IPS-18a (cell line): ENCODE data around the gene SFN.
"Not testable (repeated sequence)": the region's sequence is repeated elsewhere in the genome, so short reads cannot be mapped to it uniquely, and the experiment has no call there.

Experiments used
- H3K27ac ChIP-seq: one replicate; pipeline ENCODE4 v1.5.1; 2013; ENCODE audit warnings: low read length
- H3K27me3 ChIP-seq: one replicate; pipeline ENCODE4 v1.6.1; 2013; ENCODE audit warnings: mild to moderate bottlenecking, low read length; ENCODE audit not compliant: control insufficient read depth, insufficient read depth
- H3K36me3 ChIP-seq: one replicate; pipeline ENCODE4 v1.6.1; 2013; ENCODE audit warnings: low read depth, low read length; ENCODE audit not compliant: control insufficient read depth
- H3K4me1 ChIP-seq: one replicate; pipeline ENCODE4 v1.6.1; 2013; ENCODE audit warnings: low read depth, low read length; ENCODE audit not compliant: control insufficient read depth
- H3K4me3 ChIP-seq: one replicate; pipeline ENCODE4 v1.5.1; 2013; ENCODE audit warnings: low read length
- H3K9ac ChIP-seq: one replicate; pipeline ENCODE4 v1.6.1; 2013; ENCODE audit warnings: mild to moderate bottlenecking, low read length, moderate library complexity
- H3K9me3 ChIP-seq: one replicate; pipeline ENCODE4 v1.6.1; 2013; ENCODE audit warnings: low read depth, low read length; ENCODE audit not compliant: control insufficient read depth

Gene SFN

DNA sequence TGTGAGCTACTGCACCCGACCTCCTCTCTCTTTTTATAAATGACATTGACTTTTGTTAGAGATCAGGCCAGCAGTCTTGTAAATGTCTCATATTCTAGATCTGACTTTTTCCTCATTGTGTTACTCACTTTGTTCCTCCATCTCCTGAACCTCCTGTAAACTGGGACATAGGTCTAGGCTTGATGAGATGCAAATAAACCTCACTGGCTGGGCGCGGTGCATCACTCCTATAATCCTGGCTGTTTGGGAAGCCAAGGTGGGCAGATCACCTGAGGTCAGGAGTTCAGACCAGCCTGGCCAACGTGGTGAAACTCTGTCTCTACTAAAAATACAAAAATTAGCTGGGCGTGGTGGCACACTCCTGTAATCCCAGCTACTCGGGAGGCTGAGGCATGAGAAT is 15.1 kb upstream of the SFN start:
- not testable (repeated sequence) for H3K9me3 ChIP-seq, H3K4me3 ChIP-seq, H3K27ac ChIP-seq, H3K27me3 ChIP-seq, H3K9ac ChIP-seq, H3K4me1 ChIP-seq
- H3K36me3 ChIP-seq: peaks cover 41% of the 10 kb centered on the region

GRCh38 chr1:26848499-26848898 is 14.4 kb upstream of the SFN start:
- H3K9me3 ChIP-seq: no peaks in the 10 kb centered on the region
- H3K27ac ChIP-seq: no peak overlapping the region
- H3K4me1 ChIP-seq: no peaks in the 10 kb centered on the region
- H3K36me3 ChIP-seq: peaks cover 41% of the 10 kb centered on the region
- H3K4me3 ChIP-seq: no peak overlapping the region
- no peaks in the 10 kb centered on the region for H3K27me3 ChIP-seq
- H3K9ac ChIP-seq: no peak overlapping the region

GRCh38 chr1:26848941-26849774 is 13.8 kb upstream of the SFN start:
- no peaks in the 10 kb centered on the region for H3K4me1 ChIP-seq
- no peak overlapping the region for H3K4me3 ChIP-seq
- H3K27me3 ChIP-seq: no peaks in the 10 kb centered on the region
- no peak overlapping the region for H3K27ac ChIP-seq
- H3K36me3 ChIP-seq: peaks cover 38% of the 10 kb centered on the region
- no peak overlapping the region for H3K9ac ChIP-seq
- H3K9me3 ChIP-seq: no peaks in the 10 kb centered on the region

DNA sequence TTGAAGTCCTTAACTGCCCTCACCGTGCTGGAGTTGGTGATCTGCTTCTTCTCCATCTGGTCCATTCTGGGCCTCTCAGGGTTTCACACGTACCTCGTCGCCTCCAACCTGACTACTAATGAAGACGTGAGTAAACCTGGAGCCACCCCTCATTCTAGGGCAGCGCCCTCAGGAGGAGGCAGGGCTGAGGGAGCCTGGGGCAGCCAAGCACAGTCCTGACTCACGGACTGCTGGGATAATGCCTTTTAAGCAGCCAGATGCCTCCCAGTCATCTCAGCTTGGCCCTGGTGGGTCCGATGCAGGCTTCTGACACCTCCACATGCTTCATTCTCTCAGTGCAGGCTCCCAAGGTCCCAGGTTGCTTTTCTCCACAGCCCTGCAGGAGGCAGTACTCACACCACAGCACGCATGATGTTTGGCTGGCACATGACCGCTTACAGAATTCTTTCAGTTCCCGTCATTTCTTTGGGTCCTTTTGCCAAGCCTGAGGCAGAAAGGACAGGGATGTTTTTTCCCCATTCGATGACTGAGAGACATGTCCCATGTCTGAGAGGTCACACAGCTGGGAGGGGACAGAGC is 11.8 kb upstream of the SFN start:
- no peak overlapping the region for H3K9ac ChIP-seq
- H3K27me3 ChIP-seq: no peaks in the 10 kb centered on the region
- no peak overlapping the region for H3K4me3 ChIP-seq
- H3K27ac ChIP-seq: no peak overlapping the region
- H3K4me1 ChIP-seq: no peaks in the 10 kb centered on the region
- no peaks in the 10 kb centered on the region for H3K9me3 ChIP-seq
- H3K36me3 ChIP-seq: peaks cover 34% of the 10 kb centered on the region

GRCh38 chr1:26852701-26853100 is 10.2 kb upstream of the SFN start:
- Histone ChIP-seq H3K27ac (no peak overlapping the region), H3K9me3 (no peaks in the 10 kb centered on the region), H3K9ac (no peak overlapping the region), H3K36me3 (peaks cover 34% of the 10 kb centered on the region), H3K4me3 (no peak overlapping the region), H3K4me1 (no peaks in the 10 kb centered on the region), H3K27me3 (no peaks in the 10 kb centered on the region)

DNA sequence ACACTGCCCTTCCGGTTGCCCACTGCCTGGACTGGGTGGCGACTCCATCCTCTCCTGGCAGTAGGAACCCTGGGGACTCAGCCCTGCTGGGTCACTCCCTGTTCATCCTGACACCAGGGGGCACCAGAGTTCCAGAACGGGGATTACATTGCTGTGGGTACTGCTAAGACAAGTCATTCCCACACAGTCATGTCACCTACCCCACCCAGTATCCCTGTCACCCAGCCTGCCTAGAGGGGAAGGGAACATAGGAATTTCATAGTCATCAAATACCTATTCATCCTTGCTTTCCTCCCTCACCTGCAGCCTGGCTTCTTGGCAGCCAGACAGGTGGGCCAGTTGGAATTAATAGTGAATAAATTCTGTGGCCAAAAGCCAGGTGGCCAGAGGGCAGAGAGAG is 9.8 kb upstream of the SFN start:
- Histone ChIP-seq H3K9ac (no peak overlapping the region), H3K27me3 (no peaks in the 10 kb centered on the region), H3K36me3 (peaks cover 34% of the 10 kb centered on the region), H3K4me3 (no peak overlapping the region), H3K27ac (no peak overlapping the region), H3K9me3 (no peaks in the 10 kb centered on the region), H3K4me1 (no peaks in the 10 kb centered on the region)

GRCh38 chr1:26853600-26853999 is 9.3 kb upstream of the SFN start:
- Histone ChIP-seq H3K27me3 (no peaks in the 10 kb centered on the region), H3K4me1 (no peaks in the 10 kb centered on the region), H3K27ac (no peak overlapping the region), H3K9me3 (no peaks in the 10 kb centered on the region), H3K36me3 (peaks cover 31% of the 10 kb centered on the region), H3K4me3 (no peak overlapping the region), H3K9ac (no peak overlapping the region)

GRCh38 chr1:26854906-26855305 is 8.0 kb upstream of the SFN start:
- no peak overlapping the region for H3K4me3 ChIP-seq
- H3K36me3 ChIP-seq: peaks cover 22% of the 10 kb centered on the region
- H3K9ac ChIP-seq: no peak overlapping the region
- no peaks in the 10 kb centered on the region for H3K27me3 ChIP-seq
- no peaks in the 10 kb centered on the region for H3K4me1 ChIP-seq
- no peak overlapping the region for H3K27ac ChIP-seq
- no peaks in the 10 kb centered on the region for H3K9me3 ChIP-seq

GRCh38 chr1:26855636-26856035 is 7.3 kb upstream of the SFN start:
- no peak overlapping the region for H3K4me3 ChIP-seq
- no peaks in the 10 kb centered on the region for H3K4me1 ChIP-seq
- H3K36me3 ChIP-seq: peaks cover 15% of the 10 kb centered on the region
- H3K9me3 ChIP-seq: no peaks in the 10 kb centered on the region
- no peaks in the 10 kb centered on the region for H3K27me3 ChIP-seq
- no peak overlapping the region for H3K9ac ChIP-seq
- no peak overlapping the region for H3K27ac ChIP-seq

GRCh38 chr1:26856181-26856580 is 6.8 kb upstream of the SFN start:
- Histone ChIP-seq H3K9ac (no peak overlapping the region), H3K4me3 (no peak overlapping the region), H3K27ac (no peak overlapping the region), H3K27me3 (no peaks in the 10 kb centered on the region), H3K36me3 (peaks cover 9% of the 10 kb centered on the region), H3K4me1 (no peaks in the 10 kb centered on the region), H3K9me3 (no peaks in the 10 kb centered on the region)

DNA sequence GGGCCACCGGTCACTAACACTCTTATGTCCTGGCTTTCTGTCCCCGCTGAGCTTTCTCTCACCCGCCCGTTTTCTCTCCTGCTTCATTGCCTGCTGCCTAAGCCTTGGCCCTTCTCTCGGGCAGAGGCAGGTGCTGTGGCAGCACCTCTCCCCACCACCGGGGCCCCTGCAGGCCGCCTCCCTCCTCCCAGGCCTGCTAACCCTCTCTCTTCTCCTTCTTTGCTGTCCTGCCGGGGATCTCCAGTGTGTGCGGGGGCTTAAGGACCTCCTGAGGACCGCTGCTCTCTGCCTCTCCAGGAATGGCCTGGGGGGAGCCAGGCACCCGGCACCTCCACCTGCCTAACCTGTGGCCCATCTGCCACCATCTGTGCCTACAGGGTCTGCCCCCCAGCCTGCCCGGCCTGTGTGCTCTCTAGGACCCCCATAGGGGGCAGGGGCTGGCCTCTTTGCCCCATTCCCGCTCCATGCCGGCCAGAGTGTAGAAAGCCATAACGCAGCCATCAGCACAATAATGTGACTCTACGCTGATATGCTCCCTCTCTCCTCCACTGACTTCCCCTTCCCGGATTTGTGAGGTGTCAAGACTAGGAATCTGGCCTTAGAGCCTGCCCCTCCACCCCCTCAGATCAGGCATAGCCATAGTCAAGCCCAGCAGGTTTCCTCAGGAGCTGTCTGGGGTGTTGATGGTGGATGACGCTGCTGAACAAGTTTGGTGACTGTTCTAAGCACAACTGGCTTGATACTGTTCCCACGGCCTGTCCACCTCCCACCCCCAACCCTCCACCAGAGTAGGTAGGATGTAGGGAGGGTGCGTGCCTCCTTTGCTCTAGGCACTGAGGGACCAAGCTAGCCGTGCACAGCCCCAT is 6.1 kb upstream of the SFN start:
- Histone ChIP-seq H3K4me1 (no peaks in the 10 kb centered on the region), H3K9me3 (no peaks in the 10 kb centered on the region), H3K27me3 (no peaks in the 10 kb centered on the region), H3K36me3 (peaks cover 3% of the 10 kb centered on the region), H3K27ac (no peak overlapping the region), H3K9ac (no peak overlapping the region), H3K4me3 (no peak overlapping the region)
